Erythroblast (primary cell): Measurements from ENCODE around the gene SMDT1.

Experiments
- GATA1 ChIP-seq: IDR thresholded peaks from 2 replicates; pipeline ENCODE4 v1.6.1; 2011; ENCODE audit warnings: low read depth, mild to moderate bottlenecking, control low read depth, low read length, moderate library complexity
- POLR2A ChIP-seq: IDR thresholded peaks from 2 replicates; pipeline ENCODE4 v1.6.1; 2011; ENCODE audit warnings: mild to moderate bottlenecking, low read length

GRCh38 chr22:42127606-42128005 is 48.1 kb downstream of the SMDT1 start:
- TF ChIP-seq POLR2A = no peak
- TF ChIP-seq GATA1 = no peak
